OCI-LY1 (cell line): ENCODE results near the gene BAAT.
A peak's percentile ranks its signal among the peaks of the same experiment; 100 is the strongest.

ENCODE experiments used
- H2AFZ ChIP-seq: fragments of 200-600 bp; sonication (generic), shearing (Covaris generic); 2 replicates; pipeline ENCODE4 v1.6.0; 2014; ENCODE audit warnings: antibody characterized with exemption, mild to moderate bottlenecking, low read length
- H3F3A ChIP-seq: fragments of 200-600 bp; sonication (generic), shearing (Covaris generic); 2 replicates; pipeline ENCODE4 v1.6.0; 2014; ENCODE audit warnings: mild to moderate bottlenecking, antibody characterized with exemption, low read length, moderate library complexity; ENCODE audit not compliant: insufficient read depth
- H3K27ac ChIP-seq: fragments of 200-600 bp; sonication (generic); 2 replicates; pipeline ENCODE4 v1.5.1; 2014; ENCODE audit warnings: low read length, mixed run types, mild to moderate bottlenecking, low read depth; ENCODE audit not compliant: poor library complexity, severe bottlenecking
- H3K27me3 ChIP-seq: fragments of 200-600 bp; sonication (generic); 2 replicates; pipeline ENCODE4 v1.6.0; 2014; ENCODE audit warnings: antibody characterized with exemption, mild to moderate bottlenecking, low read length, moderate library complexity; ENCODE audit not compliant: insufficient read depth
- H3K36me3 ChIP-seq: fragments of 200-600 bp; sonication (generic); 2 replicates; pipeline ENCODE4 v1.6.1; 2014; ENCODE audit warnings: mild to moderate bottlenecking, antibody characterized with exemption, low read length, moderate library complexity, mixed read lengths; ENCODE audit not compliant: insufficient read depth
- H3K4me1 ChIP-seq: fragments of 200-600 bp; sonication (generic); 2 replicates; pipeline ENCODE4 v1.5.1; 2014; ENCODE audit warnings: mild to moderate bottlenecking, low read length, moderate library complexity; ENCODE audit not compliant: insufficient read depth, severe bottlenecking
- H3K4me2 ChIP-seq: fragments of 200-600 bp; sonication (generic), shearing (Covaris generic); 2 replicates; pipeline ENCODE4 v1.6.1; 2014; ENCODE audit warnings: low read length
- H3K4me3 ChIP-seq: fragments of 200-600 bp; sonication (generic); 2 replicates; pipeline ENCODE4 v1.5.1; 2014; ENCODE audit warnings: low read length, low read depth, mild to moderate bottlenecking, mixed read lengths; ENCODE audit not compliant: poor library complexity, severe bottlenecking
- H3K79me2 ChIP-seq: fragments of 200-600 bp; shearing (Covaris generic); 2 replicates; pipeline ENCODE4 v1.6.1; 2016; ENCODE audit warnings: mixed run types, low read length, mixed read lengths; ENCODE audit not compliant: insufficient read depth
- H3K9ac ChIP-seq: fragments of 200-600 bp; sonication (generic), shearing (Covaris generic); 2 replicates; pipeline ENCODE4 v1.6.1; 2014; ENCODE audit warnings: mild to moderate bottlenecking, low read length, mixed read lengths
- H3K9me2 ChIP-seq: fragments of 200-600 bp; sonication (generic), shearing (Covaris generic); 2 replicates; pipeline ENCODE4 v1.6.1; 2014; ENCODE audit warnings: low read depth, mild to moderate bottlenecking, low read length, mixed read lengths
- H3K9me3 ChIP-seq: fragments of 200-600 bp; shearing (Covaris generic); 2 replicates; pipeline ENCODE4 v1.6.1; 2014; ENCODE audit warnings: low read length, mixed read lengths
- H4K20me1 ChIP-seq: fragments of 200-600 bp; sonication (generic), shearing (Covaris generic); 2 replicates; pipeline ENCODE4 v1.6.0; 2016; ENCODE audit warnings: mild to moderate bottlenecking, low read length; ENCODE audit not compliant: insufficient read depth
- EZH2 ChIP-seq: fragments of 200-600 bp; sonication (generic), shearing (Covaris generic); IDR thresholded peaks from 2 replicates; pipeline ENCODE4 v1.8.0; 2017; ENCODE audit warnings: borderline replicate concordance, mixed run types, mild to moderate bottlenecking, antibody characterized with exemption, low read length, moderate library complexity, mixed read lengths
- TF ChIP-seq, protein P1 (sequence below): fragments of 200-600 bp; sonication (generic), shearing (Covaris generic); IDR thresholded peaks from 2 replicates; pipeline ENCODE4 v1.5.1; 2017; ENCODE audit warnings: mild to moderate bottlenecking, antibody characterized with exemption, low read length, moderate library complexity, mixed read lengths

Gene BAAT

DNA sequence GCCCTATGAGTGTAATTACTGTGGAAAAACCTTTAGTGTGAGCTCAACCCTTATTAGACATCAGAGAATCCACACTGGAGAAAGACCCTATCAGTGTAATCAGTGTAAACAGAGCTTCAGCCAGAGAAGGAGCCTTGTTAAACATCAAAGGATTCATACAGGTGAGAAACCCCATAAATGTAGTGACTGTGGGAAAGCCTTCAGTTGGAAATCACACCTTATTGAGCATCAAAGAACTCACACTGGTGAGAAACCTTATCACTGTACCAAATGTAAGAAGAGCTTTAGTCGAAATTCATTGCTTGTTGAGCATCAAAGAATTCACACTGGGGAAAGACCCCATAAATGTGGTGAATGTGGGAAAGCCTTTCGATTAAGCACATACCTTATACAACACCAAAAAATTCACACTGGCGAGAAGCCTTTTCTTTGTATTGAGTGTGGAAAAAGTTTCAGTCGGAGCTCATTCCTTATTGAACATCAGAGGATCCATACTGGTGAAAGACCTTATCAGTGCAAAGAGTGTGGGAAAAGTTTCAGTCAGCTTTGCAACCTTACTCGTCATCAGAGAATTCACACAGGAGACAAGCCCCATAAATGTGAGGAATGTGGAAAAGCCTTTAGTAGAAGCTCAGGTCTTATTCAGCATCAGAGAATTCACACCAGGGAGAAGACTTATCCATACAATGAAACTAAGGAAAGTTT is 23.7 kb upstream of the BAAT start:
- Histone ChIP-seq H3K79me2 (no peaks in the 10 kb centered on the region), H3K4me1 (no peaks in the 10 kb centered on the region), H4K20me1 (no peaks in the 10 kb centered on the region), H3K27me3 (no peaks in the 10 kb centered on the region), H3K27ac (no peak overlapping the region), H3K4me2 (no peak overlapping the region), H2AFZ (no peak overlapping the region), H3K4me3 (no peak overlapping the region), H3K9me3 (peaks cover 56% of the 10 kb centered on the region), H3K9ac (no peak overlapping the region), H3F3A (no peaks in the 10 kb centered on the region; the same call in 1 of the 2 replicates), H3K9me2 (no peaks in the 10 kb centered on the region), H3K36me3 (peaks cover 63% of the 10 kb centered on the region)
- TF ChIP-seq, protein P1, sequence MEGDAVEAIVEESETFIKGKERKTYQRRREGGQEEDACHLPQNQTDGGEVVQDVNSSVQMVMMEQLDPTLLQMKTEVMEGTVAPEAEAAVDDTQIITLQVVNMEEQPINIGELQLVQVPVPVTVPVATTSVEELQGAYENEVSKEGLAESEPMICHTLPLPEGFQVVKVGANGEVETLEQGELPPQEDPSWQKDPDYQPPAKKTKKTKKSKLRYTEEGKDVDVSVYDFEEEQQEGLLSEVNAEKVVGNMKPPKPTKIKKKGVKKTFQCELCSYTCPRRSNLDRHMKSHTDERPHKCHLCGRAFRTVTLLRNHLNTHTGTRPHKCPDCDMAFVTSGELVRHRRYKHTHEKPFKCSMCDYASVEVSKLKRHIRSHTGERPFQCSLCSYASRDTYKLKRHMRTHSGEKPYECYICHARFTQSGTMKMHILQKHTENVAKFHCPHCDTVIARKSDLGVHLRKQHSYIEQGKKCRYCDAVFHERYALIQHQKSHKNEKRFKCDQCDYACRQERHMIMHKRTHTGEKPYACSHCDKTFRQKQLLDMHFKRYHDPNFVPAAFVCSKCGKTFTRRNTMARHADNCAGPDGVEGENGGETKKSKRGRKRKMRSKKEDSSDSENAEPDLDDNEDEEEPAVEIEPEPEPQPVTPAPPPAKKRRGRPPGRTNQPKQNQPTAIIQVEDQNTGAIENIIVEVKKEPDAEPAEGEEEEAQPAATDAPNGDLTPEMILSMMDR, result no peak
- no peak for TF ChIP-seq EZH2

DNA sequence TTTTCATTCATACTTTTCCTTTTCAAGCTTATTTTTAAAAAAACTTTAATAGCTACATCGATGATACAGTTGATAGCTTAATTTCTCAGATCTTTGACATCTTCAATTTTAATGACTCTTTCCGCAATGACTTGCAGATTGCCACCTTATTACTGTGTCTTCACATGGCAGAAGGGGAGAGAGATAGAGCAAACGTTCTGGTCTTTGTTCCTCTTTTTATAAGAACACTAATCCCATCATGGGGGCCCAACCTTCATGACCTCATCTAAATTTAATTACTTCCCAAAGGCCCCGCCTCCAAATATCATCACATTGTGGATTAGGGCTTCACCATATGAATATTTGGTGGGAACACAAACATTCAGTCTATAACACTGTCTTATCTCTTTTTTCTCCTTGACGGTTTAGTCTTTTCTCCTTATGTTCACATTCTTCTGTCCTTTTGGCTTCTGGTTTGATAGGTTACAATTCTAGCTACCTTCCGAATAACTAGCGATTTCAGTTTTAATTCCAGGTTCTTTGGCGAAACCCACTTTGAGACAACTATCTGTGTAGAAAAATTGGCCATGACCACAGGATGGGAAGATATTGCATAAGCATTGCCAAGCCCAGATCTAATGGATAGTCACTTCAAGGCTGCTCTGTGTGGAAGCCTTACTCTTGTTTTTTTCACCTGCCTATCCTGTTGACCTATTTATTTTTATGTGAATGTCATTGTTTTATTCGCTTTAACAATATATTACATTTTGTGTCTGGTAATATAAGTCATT is 18.9 kb upstream of the BAAT start:
- H3K4me2 ChIP-seq, result no peak overlapping the region
- peaks cover 14% of the 10 kb centered on the region for H3K4me1 ChIP-seq
- no peaks in the 10 kb centered on the region for H3K9me2 ChIP-seq
- H3K9me3 ChIP-seq, result peaks cover 23% of the 10 kb centered on the region
- peaks cover 88% of the 10 kb centered on the region for H3K36me3 ChIP-seq
- no peaks in the 10 kb centered on the region; the same call in 1 of the 2 replicates for H3F3A ChIP-seq
- H3K27ac ChIP-seq, result no peak overlapping the region
- H3K27me3 ChIP-seq, result no peaks in the 10 kb centered on the region
- no peak overlapping the region for H2AFZ ChIP-seq
- H4K20me1 ChIP-seq, result no peaks in the 10 kb centered on the region
- no peak overlapping the region for H3K9ac ChIP-seq
- H3K4me3 ChIP-seq, result no peak overlapping the region
- peaks cover 10% of the 10 kb centered on the region; the same call in 1 of the 2 replicates for H3K79me2 ChIP-seq
- TF ChIP-seq, protein P1, result no peak
- TF ChIP-seq EZH2, result no peak

GRCh38 chr9:101400120-101400519 is 15.3 kb upstream of the BAAT start:
- H3F3A ChIP-seq, result no peaks in the 10 kb centered on the region
- no peak for TF ChIP-seq EZH2
- TF ChIP-seq, protein P1, result no peak
- peak overlapping the region; percentile 90; the same call in 1 of the 2 replicates for H3K9ac ChIP-seq
- no peaks in the 10 kb centered on the region for H3K27me3 ChIP-seq
- H4K20me1 ChIP-seq, result no peaks in the 10 kb centered on the region
- H3K4me1 ChIP-seq, result peaks cover 20% of the 10 kb centered on the region
- H3K27ac ChIP-seq, result no peak overlapping the region
- peaks cover 8% of the 10 kb centered on the region; the same call in 1 of the 2 replicates for H3K9me3 ChIP-seq
- H3K79me2 ChIP-seq, result peaks cover 42% of the 10 kb centered on the region
- H3K36me3 ChIP-seq, result peaks cover 72% of the 10 kb centered on the region
- H3K4me2 ChIP-seq, result peak overlapping the region; percentile 90
- no peaks in the 10 kb centered on the region for H3K9me2 ChIP-seq
- H3K4me3 ChIP-seq, result peak overlapping the region; percentile 86
- H2AFZ ChIP-seq, result no peak overlapping the region
